Adrenal gland (tissue), 19 donors: Measurements from ENCODE around the gene HOXC5. TPM values are rescaled to one million over a fixed set of nuclear protein-coding genes. Genes with fewer than 3 reads are reported as not detected.
A peak's percentile ranks its signal among the peaks of the same experiment; 100 is the strongest.

Experiments used
- DNase-seq, 7 donors: peaks; one replicate each; pipeline ENCODE4 v3.0.0-alpha.2; 2019 to 2020
- H3K27ac ChIP-seq, 5 donors: fragments of 200-600 bp; sonication (generic) in 4 of 5; 1 replicate in 3 of 5; 2 replicates in 2 of 5; pipeline versions ENCODE4 v1.5.1 to v1.8.0; 2016 to 2020; ENCODE audit warnings: mild to moderate bottlenecking in 1 of 5
- H3K27me3 ChIP-seq: fragments of 200-600 bp; 2 replicates; pipeline ENCODE4 v1.8.0; 2021
- H3K36me3 ChIP-seq, 2 donors: fragments of 200-600 bp; replicated peaks in 1 of 2; 1 replicate in 1 of 2; 2 replicates in 1 of 2; pipeline versions ENCODE4 v1.5.1 to v1.8.0; 2018 to 2022
- H3K4me1 ChIP-seq, 2 donors: fragments of 200-600 bp; replicated peaks in 1 of 2; 1 replicate in 1 of 2; 2 replicates in 1 of 2; pipeline versions ENCODE4 v1.5.1 to v1.8.0; 2018 to 2021
- H3K4me3 ChIP-seq, 4 donors: fragments of 200-600 bp; sonication (generic) in 3 of 4; one replicate each; pipeline ENCODE4 v1.5.1; 2016 to 2018
- H3K9me3 ChIP-seq, 3 donors: fragments of 200-600 bp; sonication (generic) in 1 of 3; replicated peaks in 1 of 3; 1 replicate in 2 of 3; 2 replicates in 1 of 3; pipeline versions ENCODE4 v1.5.1 to v1.8.0; 2016 to 2021
- CTCF ChIP-seq, 6 experiments: fragments of 450-650 bp in 4 of 6; fragments of 200-600 bp in 2 of 6; sonication (generic) in 1 of 6; IDR thresholded peaks; 1 replicate in 5 of 6; 2 replicates in 1 of 6; pipeline versions ENCODE4 v1.5.1 to v1.8.0; 2016 to 2021; ENCODE audit warnings: antibody characterized with exemption in 6 of 6, mild to moderate bottlenecking in 2 of 6, moderate library complexity in 1 of 6
- POLR2A ChIP-seq, 2 donors: fragments of 450-650 bp; IDR thresholded peaks; one replicate each; pipeline ENCODE4 v1.6.1; 2017; ENCODE audit warnings: antibody characterized with exemption in 2 of 2, mild to moderate bottlenecking in 2 of 2, moderate library complexity in 1 of 2
- WGBS, 4 donors: extraction: QIAGEN DNeasy Blood & Tissue Kit in 2 of 4; methylation state at CpG; one replicate each; pipeline versions ENCODE4 v1.1.5 to v1.1.7; 2013 to 2017; 5-methylcytosine and 5-hydroxymethylcytosine counted together
- intact Hi-C, 2 donors: fragments of 100-400 bp; cut with DNase I; formaldehyde crosslinking; loops; one replicate each; pipeline versions ENCODE4 v1.14.1 to v1.15.0; 2022 to 2023
- long read RNA-seq, 10 donors: library from polyadenylated mRNA in 3 of 10; unstranded in 2 of 10; stranded (forward) in 1 of 10; transcript quantifications; one replicate each; pipeline ENCODE4 v2.0.0 and lab custom pipeline, GENCODE V29; 2021 to 2026
- polyA plus RNA-seq, 3 donors: library from polyadenylated mRNA; stranded (reverse); fragments of 200-250 nt in 2 of 3; fragments of 350-450 nt in 1 of 3; fragmentation: Illumina TruSeq in 1 of 3; extraction: RNeasy Lipid Tissue Mini Kit (QIAGEN cat#74804) in 1 of 3; gene quantifications; one replicate each; pipeline ENCODE4 v1.2.3, GENCODE V29; 2013 to 2014
- total RNA-seq, 9 donors: library from RNA; depleted of rRNA in 4 of 9; stranded (reverse); fragments of >200 nt in 4 of 9; fragments of 120-200 nt in 1 of 9; fragmentation: NEBNext Ultra II Directional in 1 of 9; extraction: Animal tissue kit (Norgen Biotek cat#: 25700) in 1 of 9; gene quantifications; one replicate each; pipeline versions ENCODE4 v1.1.0 to v1.2.4, GENCODE V29; 2013 to 2023
- donor health status: healthy with polysubstance abuse.
- donor health status: Bipolar disorder and iron deficiency.
- donor health status: DM: yes; HTN: yes; CAD: no.
- donor health status: DM: no; HTN: no; CAD: no.
- donor health status: DM: no; HTN: no; CAD: no.
- donor health status: DM: yes; HTN: yes; CAD: no.

Gene HOXC5
- total RNA-seq (1 to 10 TPM in 3 of 9 donors, under 1 TPM in 6; 0.36 to 1.9 (median 0.86) TPM), polyA plus RNA-seq (1 to 10 TPM in 1 of 3 donors, under 1 TPM in 2; 0.48 to 1.3 (median 0.51) TPM)
- long read RNA-seq, donor 1: 0 reads
- long read RNA-seq, donor 2: 0 reads
- long read RNA-seq, donor 3: 0 reads
- long read RNA-seq, donor 4: 0 reads
- long read RNA-seq, donor 5, partial matches to known transcripts: 0 of 1 reads
- long read RNA-seq, donor 5, other reads (novel, unspliced or antisense): 0 of 1 reads
- long read RNA-seq, donor 6, partial matches to known transcripts: 0 of 4 reads
- long read RNA-seq, donor 6, other reads (novel, unspliced or antisense): 0 of 4 reads
- long read RNA-seq, donor 7: 0 reads
- long read RNA-seq, donor 8: 0 reads
- long read RNA-seq, donor 9: 0 reads
- long read RNA-seq, donor 10: 0 reads

- Histone ChIP-seq H3K27ac (peak within 1 kb of the TSS in 2 of 5 donors; percentile 88 to 95), H3K4me3 (peak within 1 kb of the TSS in 2 of 4 donors; percentile 33 to 47), H3K9me3 (no peaks in the 10 kb centered on the region), H3K4me1 (peaks cover 13 to 54% of the 10 kb centered on the region in 2 donors), H3K27me3 (no peaks in the 10 kb centered on the region), H3K36me3 (no peaks in the 10 kb centered on the region)
- intact Hi-C loops: loop anchor here (5.0 to 10.0 kb wide), 2 partner anchors 102 to 160 kb away; no protein-coding TSS in a partner anchor
- DNase-seq: peak; percentile 71 to 95 (median 79)
- 1 to 2% (median 2%) methylated on average over 12 of the region's 12 CpGs for WGBS, 4 donors
- TF ChIP-seq POLR2A (IDR thresholded peaks at IDR 0.05) (no peak), CTCF (IDR thresholded peaks at IDR 0.05) (peak; percentile 85 to 99 (median 96))
Observed at GRCh38 chr12:54032627-54033100, at the start of gene HOXC5. Gene HOXC5, plus strand, starts transcription at chr12:54033050. Its CDS starts 73 bp downstream, at chr12:54033123.

GRCh38 chr12:53983568-53983949 is 49.3 kb upstream of the HOXC5 start:
- Histone ChIP-seq H3K36me3 (no peaks in the 10 kb centered on the region), H3K27ac (no peak overlapping the region), H3K9me3 (no peaks in the 10 kb centered on the region), H3K27me3 (peaks cover 91% of the 10 kb centered on the region), H3K4me3 (no peak overlapping the region), H3K4me1 (peaks cover 4 to 13% of the 10 kb centered on the region in 2 donors)
- WGBS, 4 donors: 15 to 26% (median 24%) methylated on average over 17 of the region's 17 CpGs
- DNase-seq: no peak
- intact Hi-C loops: no loop called here
- TF ChIP-seq CTCF (IDR thresholded peaks at IDR 0.05) (no peak), POLR2A (IDR thresholded peaks at IDR 0.05) (no peak)

- Histone ChIP-seq H3K4me3 (no peak overlapping the region), H3K36me3 (no peaks in the 10 kb centered on the region), H3K9me3 (no peaks in the 10 kb centered on the region), H3K27me3 (peaks cover 90% of the 10 kb centered on the region), H3K27ac (no peak overlapping the region), H3K4me1 (peaks cover 4 to 13% of the 10 kb centered on the region in 2 donors)
- DNase-seq: no peak
- intact Hi-C loops: no loop called here
- no peak for TF ChIP-seq POLR2A (IDR thresholded peaks at IDR 0.05)
- no peak for TF ChIP-seq CTCF (IDR thresholded peaks at IDR 0.05)
- WGBS, 4 donors: 12 to 17% (median 15%) methylated on average over 22 to 30 of the region's 30 CpGs
Observed at GRCh38 chr12:53983950-53984572, 48.8 kb upstream of the HOXC5 start.
